GM19239 (cell line): Measurements from ENCODE around the gene TMEM154.

ENCODE experiments used
- DNase-seq: peaks from one replicate; pipeline ENCODE4 v3.0.0; 2011; ENCODE audit warnings: low spot score; ENCODE audit not compliant: insufficient read length
- FAIRE-seq: peaks from 2 replicates; lab custom pipeline; 2011; peaks lifted over from hg19 to GRCh38; lab: Jason Lieb, UNC

TMEM154 gene

DNA sequence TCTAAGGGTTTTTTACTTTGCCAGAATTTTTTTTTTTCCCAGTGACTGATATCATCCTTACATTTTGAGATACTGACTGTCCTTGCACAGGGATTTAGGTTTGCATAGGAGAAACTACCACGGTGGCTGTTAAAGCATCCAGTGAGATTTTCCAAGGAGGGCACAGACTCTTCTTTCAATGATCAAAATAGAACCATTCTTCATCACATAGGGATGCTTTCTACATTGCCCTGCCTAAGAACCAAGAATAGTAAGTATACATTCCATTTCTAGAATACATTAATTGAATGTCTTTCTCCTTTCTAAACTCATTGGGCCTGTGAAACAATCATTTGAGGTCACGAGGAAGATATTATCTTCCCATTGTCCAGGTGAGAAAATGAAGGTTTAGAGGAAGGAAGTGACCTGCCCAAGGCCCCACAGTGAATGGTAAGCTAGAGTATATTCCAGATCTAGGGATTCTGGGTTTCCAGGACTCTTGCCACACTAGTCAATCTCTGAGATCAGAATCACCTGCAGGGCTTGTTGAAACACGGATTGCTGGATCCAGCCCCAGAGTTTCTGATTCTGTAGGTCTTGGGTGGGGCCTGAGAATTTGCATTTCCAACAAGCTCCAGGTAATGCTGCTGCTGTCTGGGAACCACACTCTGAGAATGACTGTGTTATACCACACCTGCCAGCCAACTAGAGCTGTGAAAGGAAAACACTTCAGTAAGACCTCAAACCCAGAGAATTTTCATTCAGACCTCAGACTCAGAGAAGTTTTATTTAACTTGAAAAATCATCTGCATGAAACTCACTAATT, 17.7 kb upstream of the TMEM154 start:
- DNase-seq (no peak), FAIRE-seq (no peak)

DNA sequence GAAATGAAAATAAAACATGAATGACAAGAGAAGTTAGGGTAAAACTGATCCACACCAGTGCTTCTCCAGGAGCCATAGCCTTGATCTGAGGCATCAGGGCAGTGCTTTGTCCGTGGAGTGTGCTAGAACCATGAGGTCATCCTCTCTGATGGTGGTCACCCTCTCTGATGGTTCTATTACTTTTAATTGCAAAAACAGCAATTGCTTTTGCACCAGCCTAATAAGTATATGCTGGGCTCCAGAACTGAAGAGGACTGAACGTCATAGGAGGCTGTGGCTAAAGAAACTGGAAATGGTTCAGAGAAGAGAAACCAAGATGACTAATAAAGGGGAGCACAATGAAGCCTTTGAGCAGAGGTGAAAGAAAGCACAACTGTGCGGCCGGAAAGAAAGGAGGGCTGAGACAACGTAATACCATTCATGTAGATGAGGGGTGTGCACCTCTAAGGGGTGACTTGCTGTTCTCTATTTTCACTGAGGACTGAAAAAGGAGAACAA, 17.0 kb upstream of the TMEM154 start:
- DNase-seq = peak; percentile 69
- peak; percentile 100 for FAIRE-seq

DNA sequence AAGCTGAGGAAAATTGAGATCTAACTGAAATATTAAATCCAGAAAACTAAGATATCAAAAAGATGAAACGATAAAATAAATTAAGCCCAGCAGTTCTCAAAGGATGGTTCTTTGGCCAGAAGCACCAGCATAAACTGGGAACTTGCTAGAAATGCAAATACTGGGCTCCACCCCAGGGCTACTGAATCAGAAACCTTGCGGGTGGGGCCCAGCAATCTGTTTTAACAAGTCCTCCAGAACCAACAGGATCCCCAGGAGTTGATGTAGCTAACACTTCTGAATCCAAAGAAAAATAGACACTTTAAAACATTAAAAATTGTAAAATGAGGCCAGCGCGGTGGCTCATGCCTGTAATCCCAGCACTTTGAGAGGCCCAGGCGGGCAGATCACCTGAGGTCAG, 14.1 kb upstream of the TMEM154 start:
- FAIRE-seq (no peak), DNase-seq (no peak)

DNA sequence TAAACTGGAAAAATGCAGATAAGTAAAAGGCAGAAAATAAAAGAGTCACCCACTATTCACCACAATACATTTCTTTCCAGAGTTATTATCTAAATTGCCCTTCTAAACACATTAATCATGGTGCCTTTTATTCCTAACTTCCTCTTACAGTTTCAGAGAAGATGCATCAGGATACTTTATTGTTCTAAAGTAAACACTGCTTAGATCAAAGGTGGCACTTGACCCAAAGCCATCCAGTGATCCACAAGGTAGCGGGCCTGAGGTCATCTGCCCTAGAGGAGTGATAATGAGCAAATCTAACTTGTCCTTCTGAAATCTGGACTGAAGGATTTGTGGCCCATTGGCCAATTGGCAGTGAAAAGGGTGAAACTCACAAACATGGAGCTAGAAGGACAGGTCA, 12.0 kb upstream of the TMEM154 start:
- FAIRE-seq = no peak
- no peak for DNase-seq

GRCh38 chr4:152690706-152691651, 11.2 kb upstream of the TMEM154 start:
- peak; percentile 28 for FAIRE-seq
- no peak for DNase-seq

- DNase-seq (no peak), FAIRE-seq (no peak)
Measured at GRCh38 chr4:152689615-152690501, 10.1 kb upstream of the TMEM154 start.

GRCh38 chr4:152687974-152688599, 8.3 kb upstream of the TMEM154 start:
- DNase-seq = no peak
- no peak for FAIRE-seq

DNA sequence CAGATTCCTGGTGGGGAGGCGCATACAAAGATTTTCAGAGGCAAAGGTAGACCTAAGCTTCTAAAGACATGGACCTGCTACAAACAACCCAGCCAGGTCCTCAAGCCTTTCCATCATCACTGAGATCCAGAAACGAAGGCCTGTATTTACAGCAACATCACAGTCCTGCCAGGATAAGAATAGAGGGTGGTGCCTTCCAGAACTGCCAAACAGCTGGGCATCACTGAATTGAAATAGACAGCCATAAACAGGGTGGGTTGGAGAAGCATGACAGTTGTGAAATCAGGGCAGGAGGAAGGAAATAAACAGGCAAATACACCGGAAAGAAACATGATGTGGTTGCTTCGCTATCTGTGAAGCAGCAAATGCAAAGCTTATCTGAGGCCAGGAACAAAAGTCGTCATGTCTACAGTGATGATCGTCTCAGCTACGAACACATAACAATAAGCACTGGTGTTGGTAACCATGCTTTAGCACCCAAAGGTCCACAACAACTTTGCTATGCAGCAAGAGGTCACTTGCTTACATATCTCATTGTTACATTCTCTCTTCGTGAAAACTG, 6.7 kb upstream of the TMEM154 start:
- DNase-seq = no peak
- no peak for FAIRE-seq

GRCh38 chr4:152684587-152684986, 4.8 kb upstream of the TMEM154 start:
- DNase-seq (no peak), FAIRE-seq (peak; percentile 61)

- no peak for DNase-seq
- peak; percentile 72 for FAIRE-seq
Measured at GRCh38 chr4:152684007-152684406, 4.2 kb upstream of the TMEM154 start.

GRCh38 chr4:152682143-152682941, 2.5 kb upstream of the TMEM154 start:
- no peak for FAIRE-seq
- no peak for DNase-seq

GRCh38 chr4:152680988-152681603, 1.3 kb upstream of the TMEM154 start:
- FAIRE-seq = no peak

GRCh38 chr4:152678841-152679240, 956 bp downstream of the TMEM154 start:
- DNase-seq (no peak), FAIRE-seq (peak; percentile 87)

More at GRCh38 chr4:152680988-152681603, 1.3 kb upstream of the TMEM154 start:
- DNase-seq = no peak

DNA sequence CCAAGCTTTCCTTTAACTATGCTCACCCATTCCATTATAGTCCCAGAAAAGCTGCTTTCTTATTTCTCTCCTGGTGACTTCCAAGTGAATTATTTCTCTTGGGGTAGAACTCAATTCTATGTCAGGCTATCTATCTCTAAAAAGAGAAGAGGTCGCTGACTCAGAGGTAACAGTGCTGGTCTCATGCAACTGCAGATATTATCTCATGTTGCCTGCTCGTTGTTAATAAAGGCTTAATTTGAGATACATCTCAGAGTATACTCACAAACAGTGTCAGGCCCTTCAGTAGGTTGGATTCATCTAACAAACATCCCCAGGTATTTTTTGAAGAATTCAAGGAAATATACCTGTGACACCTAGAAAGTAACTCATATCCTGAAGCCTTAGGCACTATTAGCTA, 2.7 kb downstream of the TMEM154 start:
- DNase-seq = no peak
- FAIRE-seq = peak; percentile 45

DNA sequence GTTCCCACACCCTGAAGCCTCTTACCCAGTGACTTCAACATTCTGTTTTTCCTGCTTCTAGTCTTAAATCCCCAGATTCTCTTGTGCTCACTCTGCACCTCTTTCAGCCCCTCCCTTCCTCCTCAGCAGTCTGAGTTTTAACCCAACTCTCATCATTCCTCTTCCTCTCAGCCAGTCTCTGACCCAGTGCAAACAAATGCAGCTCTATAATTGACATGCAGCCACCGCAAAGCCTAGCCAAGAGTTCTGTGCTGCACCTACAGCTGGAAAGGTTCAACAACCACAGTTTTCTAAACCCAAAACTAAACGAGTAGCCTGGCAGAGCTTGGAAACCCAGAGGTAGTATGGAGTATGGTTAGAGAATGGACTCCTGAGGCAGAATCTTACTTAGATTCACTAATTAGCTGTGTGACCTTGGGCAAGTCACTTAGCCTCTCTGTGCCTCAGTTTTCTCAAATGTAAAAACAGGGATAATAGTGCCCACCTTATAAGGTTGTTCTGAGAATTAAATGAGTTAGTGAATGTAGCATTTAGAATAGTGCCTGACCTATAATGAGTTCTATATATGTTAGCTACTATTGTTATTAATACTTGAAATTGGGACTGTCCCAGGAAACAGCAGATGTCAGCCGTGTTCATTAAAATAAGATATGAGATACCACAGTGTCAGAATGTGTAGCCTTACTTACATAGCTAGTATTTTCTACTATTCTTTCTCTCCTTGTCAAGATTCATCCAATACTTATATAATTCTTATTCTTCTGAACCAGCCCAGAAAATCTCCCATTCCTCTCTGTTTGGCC, 3.5 kb downstream of the TMEM154 start:
- DNase-seq (no peak), FAIRE-seq (peak; percentile 95)

DNA sequence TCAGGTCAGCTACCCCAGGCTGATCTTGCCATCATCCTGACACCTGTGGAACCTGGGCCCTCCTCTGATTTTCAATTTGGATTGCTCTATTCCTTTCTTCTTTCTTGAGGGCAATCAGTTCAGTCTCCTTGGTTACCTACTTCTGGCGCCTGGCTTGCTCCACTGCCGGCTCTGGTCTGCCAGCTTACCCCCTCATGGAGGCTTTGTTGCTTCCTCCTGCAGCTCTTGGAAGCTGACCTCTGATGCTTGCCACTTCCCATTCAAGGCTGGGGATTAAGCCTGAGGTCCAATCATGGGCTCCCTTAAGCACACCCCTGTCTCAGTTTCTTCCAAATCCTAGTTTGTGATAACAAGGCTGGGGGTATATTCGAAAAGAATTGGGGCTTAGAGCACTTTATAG, 5.4 kb downstream of the TMEM154 start:
- no peak for DNase-seq
- no peak for FAIRE-seq

DNA sequence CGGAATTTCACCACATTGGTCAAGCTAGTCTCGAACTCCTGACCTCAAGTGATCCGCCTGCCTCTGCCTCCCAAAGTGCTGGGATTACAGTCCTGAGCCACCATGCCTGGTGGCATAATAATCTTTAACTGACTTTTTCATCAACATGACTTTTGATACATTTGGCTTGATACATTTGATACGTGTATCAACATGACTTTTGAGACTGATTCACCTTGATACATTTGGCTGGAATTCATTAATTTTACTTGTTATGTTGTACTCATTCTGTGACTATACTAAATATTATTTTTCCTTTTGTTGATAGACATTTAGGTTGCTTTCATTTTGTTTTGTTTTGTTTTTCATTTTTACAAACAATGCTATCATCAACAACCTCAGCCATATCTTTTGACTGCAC, 6.3 kb downstream of the TMEM154 start:
- FAIRE-seq (no peak), DNase-seq (no peak)
